GM12864 (cell line): Measurements from ENCODE around the gene RAB34.

ENCODE experiments used
- DNase-seq: peaks from one replicate; pipeline ENCODE4 v3.0.0-alpha.2; 2011; ENCODE audit warnings: low read depth
- H3K4me3 ChIP-seq: 2 replicates; pipeline ENCODE4 v1.5.1; 2011; ENCODE audit warnings: mild to moderate bottlenecking, low read depth, low read length, control low read depth
- TF ChIP-seq, protein P1 (sequence below): IDR thresholded peaks from 2 replicates; pipeline ENCODE4 v1.5.1; 2011; ENCODE audit warnings: low read depth, mild to moderate bottlenecking, moderate library complexity, low read length, control low read depth, inconsistent platforms; ENCODE audit errors: missing control alignments

The RAB34 gene

DNA sequence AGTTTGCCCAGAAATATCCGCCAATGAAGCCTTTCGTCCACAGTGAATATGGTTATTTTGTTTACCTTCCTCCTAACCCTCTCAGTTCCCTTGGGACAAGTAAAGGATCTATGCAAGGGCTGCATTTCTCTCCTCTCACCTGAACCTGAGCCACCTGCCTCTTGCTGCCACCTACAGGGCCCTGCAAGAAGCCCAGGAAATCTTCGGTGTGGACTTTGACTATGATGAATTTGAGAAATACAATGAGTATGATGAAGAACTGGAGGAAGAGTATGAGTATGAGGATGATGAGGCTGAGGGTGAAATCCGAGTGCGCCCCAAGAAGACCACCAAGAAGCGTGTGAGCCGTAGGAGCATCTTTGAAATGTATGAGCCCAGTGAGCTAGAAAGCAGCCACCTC is 41.7 kb downstream of the RAB34 start:
- DNase-seq: no peak
- no peak overlapping the region for H3K4me3 ChIP-seq
- TF ChIP-seq, protein P1, sequence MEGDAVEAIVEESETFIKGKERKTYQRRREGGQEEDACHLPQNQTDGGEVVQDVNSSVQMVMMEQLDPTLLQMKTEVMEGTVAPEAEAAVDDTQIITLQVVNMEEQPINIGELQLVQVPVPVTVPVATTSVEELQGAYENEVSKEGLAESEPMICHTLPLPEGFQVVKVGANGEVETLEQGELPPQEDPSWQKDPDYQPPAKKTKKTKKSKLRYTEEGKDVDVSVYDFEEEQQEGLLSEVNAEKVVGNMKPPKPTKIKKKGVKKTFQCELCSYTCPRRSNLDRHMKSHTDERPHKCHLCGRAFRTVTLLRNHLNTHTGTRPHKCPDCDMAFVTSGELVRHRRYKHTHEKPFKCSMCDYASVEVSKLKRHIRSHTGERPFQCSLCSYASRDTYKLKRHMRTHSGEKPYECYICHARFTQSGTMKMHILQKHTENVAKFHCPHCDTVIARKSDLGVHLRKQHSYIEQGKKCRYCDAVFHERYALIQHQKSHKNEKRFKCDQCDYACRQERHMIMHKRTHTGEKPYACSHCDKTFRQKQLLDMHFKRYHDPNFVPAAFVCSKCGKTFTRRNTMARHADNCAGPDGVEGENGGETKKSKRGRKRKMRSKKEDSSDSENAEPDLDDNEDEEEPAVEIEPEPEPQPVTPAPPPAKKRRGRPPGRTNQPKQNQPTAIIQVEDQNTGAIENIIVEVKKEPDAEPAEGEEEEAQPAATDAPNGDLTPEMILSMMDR: peak; percentile 47

DNA sequence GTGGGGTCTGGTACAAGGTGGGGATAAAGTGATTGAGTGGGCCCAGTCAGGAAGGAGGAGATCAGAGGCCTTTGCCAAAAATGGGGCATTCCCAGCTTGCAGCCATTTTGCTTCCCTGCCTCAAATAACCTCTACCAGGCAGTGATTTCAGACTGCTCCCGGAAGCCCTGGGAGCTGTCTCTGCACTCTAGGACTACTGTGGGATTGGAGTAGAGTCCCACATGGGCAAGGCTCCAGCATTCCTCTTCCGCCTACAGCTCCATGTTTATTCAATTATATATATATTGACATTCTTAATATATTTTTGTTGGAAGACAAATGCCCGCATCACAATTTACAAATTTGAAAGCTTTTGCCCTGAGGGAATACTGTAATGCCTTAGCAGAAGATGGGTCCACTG is 42.2 kb downstream of the RAB34 start:
- DNase-seq: no peak
- no peak overlapping the region for H3K4me3 ChIP-seq
- TF ChIP-seq, protein P1: no peak

DNA sequence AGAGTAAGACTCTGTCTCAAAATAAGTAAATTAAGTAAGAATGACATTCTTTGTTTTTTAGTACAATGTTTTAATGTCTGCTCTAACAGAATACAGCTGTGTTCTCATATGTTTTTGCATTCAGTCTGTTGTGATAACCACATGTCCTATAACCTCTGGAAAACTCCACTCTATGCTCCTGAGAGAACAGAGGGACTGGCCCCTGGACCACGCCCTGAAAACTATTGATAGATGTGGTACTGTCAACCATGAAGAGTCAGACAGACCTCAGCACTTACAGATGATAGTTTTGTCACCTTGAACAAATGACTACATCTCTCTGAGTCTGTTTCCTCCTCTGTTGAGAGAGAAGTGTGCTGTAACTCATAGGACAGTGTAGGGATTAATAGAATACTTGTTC is 47.8 kb downstream of the RAB34 start:
- TF ChIP-seq, protein P1: no peak
- DNase-seq: no peak
- no peak overlapping the region for H3K4me3 ChIP-seq

DNA sequence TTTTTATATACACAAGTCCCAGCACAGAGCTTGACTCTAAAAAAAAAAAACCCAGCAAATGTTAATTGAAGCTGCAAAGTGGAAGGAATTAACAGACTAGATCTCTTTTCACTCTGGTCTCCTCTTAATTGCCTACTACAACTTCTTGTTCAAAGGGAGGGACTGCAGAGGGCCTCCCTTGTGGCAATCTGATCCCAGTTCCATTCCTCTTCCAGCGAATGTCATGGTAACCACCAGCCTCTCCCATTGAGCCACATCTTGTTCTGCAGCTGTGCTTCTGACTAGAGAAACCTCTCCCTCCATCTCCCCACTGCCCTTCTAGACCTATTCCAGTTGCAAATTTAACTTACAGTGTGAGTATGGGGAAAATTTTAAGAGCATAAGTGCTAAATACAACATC is 49.8 kb downstream of the RAB34 start:
- DNase-seq: no peak
- TF ChIP-seq, protein P1: no peak

DNA sequence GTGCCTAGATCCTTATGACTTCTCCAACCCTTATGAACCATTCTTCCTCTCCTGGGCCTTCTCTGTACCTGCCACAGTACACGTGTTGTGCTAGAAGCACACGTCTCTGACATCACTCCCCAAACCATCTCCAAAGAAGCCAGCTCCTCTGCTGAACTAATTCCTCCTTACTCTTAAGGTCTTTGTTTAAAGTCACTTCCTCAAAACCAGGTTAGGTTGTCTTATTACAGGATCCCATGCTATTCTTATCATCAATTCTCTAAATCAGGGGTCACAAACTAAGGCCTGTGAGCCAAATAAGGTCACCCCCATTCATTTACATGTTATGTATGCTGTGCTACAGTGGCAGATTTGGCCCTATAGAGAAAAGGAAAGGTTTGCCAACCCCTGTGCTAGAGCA is 51.7 kb downstream of the RAB34 start:
- DNase-seq: no peak
- no peak overlapping the region for H3K4me3 ChIP-seq
- TF ChIP-seq, protein P1: no peak

More for the DNA sequence above, 49.8 kb downstream of the RAB34 start:
- H3K4me3 ChIP-seq: no peak overlapping the region
